BE2C (cell line): ENCODE data around the gene MYLK.

Experiments
- DNase-seq: peaks from one replicate; pipeline ENCODE4 v3.0.0-alpha.2; 2020
- H3K27me3 ChIP-seq: fragments of 250-450 bp; sonication (Bioruptor Pico); 2 replicates; pipeline ENCODE4 v1.5.1; 2020; ENCODE audit warnings: mild to moderate bottlenecking
- H3K36me3 ChIP-seq: fragments of 250-450 bp; sonication (Bioruptor Pico); 2 replicates; pipeline ENCODE4 v1.5.1; 2020; ENCODE audit warnings: mild to moderate bottlenecking
- H3K4me1 ChIP-seq: fragments of 250-450 bp; sonication (Bioruptor Pico); 2 replicates; pipeline ENCODE4 v1.5.1; 2020
- H3K4me3 ChIP-seq: 2 replicates; pipeline ENCODE4 v1.5.1; 2011; ENCODE audit warnings: low read depth, low read length
- H3K9me3 ChIP-seq: fragments of 250-450 bp; sonication (Bioruptor Pico); 2 replicates; pipeline ENCODE4 v1.5.1; 2020
- TF ChIP-seq, protein P1 (sequence below): IDR thresholded peaks from 2 replicates; pipeline ENCODE4 v1.5.1; 2012; ENCODE audit warnings: mild to moderate bottlenecking, low read depth, low read length

Gene MYLK

DNA sequence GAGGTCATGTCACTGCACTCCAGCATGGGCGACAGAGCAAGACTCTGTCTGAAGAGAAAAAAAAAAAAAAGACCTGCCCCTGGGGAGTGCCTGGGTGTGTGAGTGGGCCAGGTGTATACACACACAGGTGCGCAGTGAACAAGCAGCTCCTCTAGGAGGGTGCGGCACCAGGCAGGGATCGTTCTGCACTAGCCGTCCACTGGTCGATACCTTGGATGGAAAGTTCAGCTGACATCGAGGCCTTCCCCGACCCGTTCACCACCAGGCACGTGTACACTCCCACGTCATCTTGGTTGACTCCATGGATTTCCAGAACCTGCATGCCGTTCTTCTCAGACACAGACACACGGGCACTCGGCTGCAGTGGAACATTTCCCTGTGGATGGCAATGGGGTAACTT is 147.0 kb downstream of the MYLK start:
- H3K9me3 ChIP-seq = no peaks in the 10 kb centered on the region
- no peaks in the 10 kb centered on the region for H3K27me3 ChIP-seq
- TF ChIP-seq, protein P1, sequence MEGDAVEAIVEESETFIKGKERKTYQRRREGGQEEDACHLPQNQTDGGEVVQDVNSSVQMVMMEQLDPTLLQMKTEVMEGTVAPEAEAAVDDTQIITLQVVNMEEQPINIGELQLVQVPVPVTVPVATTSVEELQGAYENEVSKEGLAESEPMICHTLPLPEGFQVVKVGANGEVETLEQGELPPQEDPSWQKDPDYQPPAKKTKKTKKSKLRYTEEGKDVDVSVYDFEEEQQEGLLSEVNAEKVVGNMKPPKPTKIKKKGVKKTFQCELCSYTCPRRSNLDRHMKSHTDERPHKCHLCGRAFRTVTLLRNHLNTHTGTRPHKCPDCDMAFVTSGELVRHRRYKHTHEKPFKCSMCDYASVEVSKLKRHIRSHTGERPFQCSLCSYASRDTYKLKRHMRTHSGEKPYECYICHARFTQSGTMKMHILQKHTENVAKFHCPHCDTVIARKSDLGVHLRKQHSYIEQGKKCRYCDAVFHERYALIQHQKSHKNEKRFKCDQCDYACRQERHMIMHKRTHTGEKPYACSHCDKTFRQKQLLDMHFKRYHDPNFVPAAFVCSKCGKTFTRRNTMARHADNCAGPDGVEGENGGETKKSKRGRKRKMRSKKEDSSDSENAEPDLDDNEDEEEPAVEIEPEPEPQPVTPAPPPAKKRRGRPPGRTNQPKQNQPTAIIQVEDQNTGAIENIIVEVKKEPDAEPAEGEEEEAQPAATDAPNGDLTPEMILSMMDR = no peak
- no peaks in the 10 kb centered on the region for H3K36me3 ChIP-seq
- no peak overlapping the region for H3K4me3 ChIP-seq
- DNase-seq = no peak
- H3K4me1 ChIP-seq = no peaks in the 10 kb centered on the region

DNA sequence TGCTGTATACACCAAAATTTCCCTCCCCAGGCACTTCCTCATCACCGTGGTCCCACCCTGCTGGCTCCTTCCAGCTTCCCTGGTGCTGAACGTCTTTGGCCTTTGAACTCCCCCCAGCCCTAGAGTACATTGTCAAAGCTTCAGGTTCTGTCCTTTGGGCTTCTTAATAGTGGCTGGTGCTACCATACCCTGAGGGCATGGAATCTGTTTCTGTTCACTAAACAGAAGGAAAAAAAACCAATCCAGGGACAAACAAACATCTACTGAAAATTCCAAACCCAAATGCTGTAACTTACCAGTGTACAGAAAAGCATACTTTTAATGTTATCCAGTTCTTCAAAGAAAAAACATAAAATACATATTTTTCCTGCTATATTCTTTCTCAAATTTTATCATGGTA is 148.7 kb downstream of the MYLK start:
- H3K27me3 ChIP-seq = no peaks in the 10 kb centered on the region
- no peak overlapping the region for H3K4me3 ChIP-seq
- no peaks in the 10 kb centered on the region for H3K9me3 ChIP-seq
- no peaks in the 10 kb centered on the region for H3K4me1 ChIP-seq
- DNase-seq = no peak
- TF ChIP-seq, protein P1 = no peak
- no peaks in the 10 kb centered on the region for H3K36me3 ChIP-seq

DNA sequence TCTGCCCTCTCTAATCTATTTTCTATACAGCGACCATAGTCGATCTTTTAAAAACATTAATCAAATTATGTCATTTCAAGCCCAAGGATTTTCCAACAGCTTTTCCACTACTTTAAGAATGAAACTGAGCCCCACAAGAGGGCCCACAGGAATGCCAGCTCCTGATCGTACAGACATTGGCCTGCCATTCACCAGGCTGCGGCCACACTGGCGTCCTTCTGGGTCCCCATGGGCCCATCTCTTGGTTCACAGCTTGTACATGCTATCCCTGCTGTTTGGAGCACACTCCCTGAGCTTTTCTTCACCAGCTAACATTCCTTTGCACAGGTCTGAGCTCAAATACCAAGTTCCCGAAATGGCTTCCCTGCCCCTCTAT is 149.6 kb downstream of the MYLK start:
- Histone ChIP-seq H3K27me3 (no peaks in the 10 kb centered on the region), H3K36me3 (no peaks in the 10 kb centered on the region), H3K4me3 (no peak overlapping the region), H3K9me3 (no peaks in the 10 kb centered on the region), H3K4me1 (no peaks in the 10 kb centered on the region)
- DNase-seq = no peak
- TF ChIP-seq, protein P1 = no peak

DNA sequence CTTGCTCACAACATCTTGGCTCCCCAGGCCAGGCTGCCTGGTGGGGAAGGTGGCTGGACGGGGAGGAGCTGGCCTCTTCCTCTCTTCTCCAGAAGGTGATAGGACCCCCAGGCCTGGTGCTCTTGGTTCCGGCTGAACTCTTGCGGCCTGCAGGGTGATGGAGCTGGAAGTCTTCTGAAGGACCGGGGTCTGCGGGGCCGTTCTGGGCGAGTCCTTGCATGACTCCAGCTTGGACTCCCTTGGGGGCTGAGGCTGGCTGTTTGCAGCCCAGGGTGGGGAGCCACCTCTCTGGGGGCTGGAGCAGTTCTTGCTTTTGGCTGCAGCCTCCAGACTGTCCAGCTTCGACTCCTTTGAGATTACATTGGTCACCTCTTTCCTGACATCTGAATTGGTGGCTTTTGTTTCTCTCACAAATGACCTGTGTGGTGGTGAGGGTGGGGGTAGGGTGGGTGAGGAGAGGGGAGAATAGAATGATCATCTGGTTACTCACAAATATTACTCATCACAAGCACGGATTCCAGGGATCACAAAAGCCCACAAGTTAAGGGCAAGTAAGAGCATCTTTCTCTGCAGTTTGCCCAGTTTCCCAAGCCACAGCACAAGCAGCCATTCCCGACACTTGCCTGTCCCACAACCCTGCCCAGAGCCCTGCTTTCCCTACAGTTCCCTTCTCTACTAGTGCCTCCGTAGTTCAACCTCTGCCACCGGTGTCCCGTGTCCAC is 150.2 kb downstream of the MYLK start:
- no peaks in the 10 kb centered on the region for H3K27me3 ChIP-seq
- H3K9me3 ChIP-seq = no peaks in the 10 kb centered on the region
- no peaks in the 10 kb centered on the region for H3K36me3 ChIP-seq
- no peak overlapping the region for H3K4me3 ChIP-seq
- H3K4me1 ChIP-seq = no peaks in the 10 kb centered on the region
- TF ChIP-seq, protein P1 = no peak
- DNase-seq = no peak

DNA sequence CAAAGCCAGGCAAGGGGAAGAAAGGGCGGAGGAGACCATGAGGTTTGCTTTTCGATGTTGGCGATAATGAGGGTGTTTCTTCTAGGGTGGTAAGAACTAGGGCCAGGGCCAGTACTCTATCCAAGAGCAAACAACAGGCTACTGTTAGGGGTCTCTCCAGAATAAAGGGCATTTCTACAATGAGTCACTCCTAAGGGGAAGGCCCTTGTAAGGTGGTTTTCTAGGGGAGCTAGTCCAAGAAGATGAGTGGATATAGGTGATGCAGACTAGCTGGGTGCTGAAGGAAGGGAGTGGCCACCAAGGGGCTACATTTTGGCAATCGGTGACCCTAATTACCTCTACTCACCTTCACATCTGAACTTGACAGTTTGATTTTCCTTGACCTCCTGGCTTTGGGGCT is 150.8 kb downstream of the MYLK start:
- H3K27me3 ChIP-seq = no peaks in the 10 kb centered on the region
- no peaks in the 10 kb centered on the region for H3K4me1 ChIP-seq
- no peak overlapping the region for H3K4me3 ChIP-seq
- TF ChIP-seq, protein P1 = no peak
- no peak for DNase-seq
- no peaks in the 10 kb centered on the region for H3K36me3 ChIP-seq
- no peaks in the 10 kb centered on the region for H3K9me3 ChIP-seq

DNA sequence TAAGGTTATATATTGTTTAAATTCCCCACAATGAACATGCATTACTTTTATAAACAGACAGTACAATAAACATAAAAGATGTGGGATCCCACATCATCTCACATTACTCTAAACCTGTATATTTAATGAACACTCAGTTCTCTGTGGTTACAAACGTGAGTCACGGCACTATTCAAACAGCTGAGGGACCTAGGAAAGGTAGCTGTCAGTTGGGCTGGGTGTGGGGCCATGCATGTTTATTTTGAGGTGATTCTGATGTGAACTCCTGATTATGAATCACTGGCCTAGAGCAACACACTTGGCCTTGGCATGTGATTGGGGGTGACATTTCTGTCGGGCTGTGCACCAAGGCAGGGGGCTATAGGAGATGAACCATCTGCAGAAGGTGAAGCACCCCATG is 151.7 kb downstream of the MYLK start:
- TF ChIP-seq, protein P1 = no peak
- H3K9me3 ChIP-seq = no peaks in the 10 kb centered on the region
- no peaks in the 10 kb centered on the region for H3K4me1 ChIP-seq
- H3K27me3 ChIP-seq = no peaks in the 10 kb centered on the region
- DNase-seq = no peak
- no peak overlapping the region for H3K4me3 ChIP-seq
- H3K36me3 ChIP-seq = no peaks in the 10 kb centered on the region
